Activated CD8-positive, alpha-beta memory T cell treated with anti-CD3 and anti-CD28 coated beads, Interleukin-2, amount 10 ng/mL, durations not matched to agents 7 days and 5 days (primary cell): ENCODE results near the gene SORCS2. TPM values are rescaled to one million over a fixed set of nuclear protein-coding genes. Genes with fewer than 3 reads are reported as not detected.

Experiments used
- ATAC-seq: fragments of 150-1000 bp; cut with Tn5 transposase; one replicate; pipeline ENCODE4 v1.10.0; 2021; ENCODE audit warnings: moderate library complexity
- CTCF ChIA-PET: fragments of 350-600 bp; sonication (Branson Sonifier 250); formaldehyde crosslinking; loops from one replicate; lab custom pipeline; 2021; ENCODE audit warnings: antibody characterized with exemption; lab: Charles Lee
- DNase-seq: peaks from one replicate; pipeline ENCODE4 v3.0.0-alpha.2; 2020
- H3K27ac Mint-ChIP-seq: one replicate; pipeline ENCODE4 v1.8.0; 2021; ENCODE audit warnings: mild to moderate bottlenecking, mixed read lengths
- H3K27me3 Mint-ChIP-seq: one replicate; pipeline ENCODE4 v1.8.0; 2021; ENCODE audit warnings: mixed read lengths
- H3K36me3 Mint-ChIP-seq: one replicate; pipeline ENCODE4 v1.8.0; 2021; ENCODE audit warnings: mild to moderate bottlenecking, mixed read lengths
- H3K4me1 Mint-ChIP-seq: one replicate; pipeline ENCODE4 v1.8.0; 2021; ENCODE audit warnings: mixed read lengths
- H3K4me3 Mint-ChIP-seq: one replicate; pipeline ENCODE4 v1.8.0; 2021; ENCODE audit warnings: mild to moderate bottlenecking, moderate library complexity, mixed read lengths
- H3K9me3 Mint-ChIP-seq: one replicate; pipeline ENCODE4 v1.8.0; 2022; ENCODE audit warnings: low read depth, mixed read lengths
- total RNA-seq, 2 experiments: library from RNA; stranded (reverse); gene quantifications; one replicate each; pipeline ENCODE4 v1.2.3, GENCODE V29; 2021

SORCS2 gene
- total RNA-seq, 2 experiments from 2014 or later, result 0.05 to 0.06 TPM

DNA sequence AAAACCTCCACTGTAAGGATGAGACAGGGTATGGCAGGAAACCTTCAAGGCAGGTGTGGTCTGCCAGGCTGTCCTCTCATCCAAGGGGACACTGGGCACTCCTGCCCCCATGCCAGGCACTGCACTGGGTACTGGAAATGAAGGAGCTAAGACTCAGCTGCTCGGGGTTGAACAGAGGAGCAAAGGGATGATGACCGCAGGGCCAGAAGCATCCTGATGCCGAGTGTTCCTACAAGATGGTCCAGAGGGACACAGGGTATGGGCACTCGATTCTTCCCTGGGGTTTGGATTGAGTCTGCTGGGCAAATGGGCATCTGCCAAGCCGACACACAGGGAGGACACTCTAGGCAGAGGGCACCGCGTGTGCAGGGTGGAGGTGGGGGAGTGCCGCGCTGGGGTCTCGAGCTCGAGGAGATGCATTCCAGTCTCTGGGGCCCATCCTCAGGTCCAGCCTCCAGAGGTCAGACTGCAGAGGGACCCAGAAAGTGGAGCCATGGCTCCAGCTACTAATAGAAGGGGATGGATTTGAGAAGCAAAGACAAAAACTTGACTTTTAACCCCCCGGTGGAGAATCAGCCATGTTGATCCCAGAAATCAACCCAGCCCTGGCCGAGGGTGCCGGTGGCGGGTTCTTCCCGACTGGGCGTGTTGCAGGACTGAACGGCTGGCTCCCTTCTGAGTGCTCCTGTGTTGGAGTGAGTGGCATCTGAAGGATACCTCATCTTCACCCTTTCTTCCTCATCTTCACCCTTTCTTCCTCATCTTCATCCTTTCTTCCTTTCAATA, 500.3 kb downstream of the SORCS2 start:
- Mint-ChIP-seq H3K9me3 (no peaks in the 10 kb centered on the region), H3K27me3 (no peaks in the 10 kb centered on the region), H3K36me3 (no peaks in the 10 kb centered on the region), H3K27ac (no peak overlapping the region), H3K4me1 (no peaks in the 10 kb centered on the region), H3K4me3 (no peak overlapping the region)
- CTCF ChIA-PET, result no interaction called here
- ATAC-seq, result no peak
- no peak for DNase-seq

DNA sequence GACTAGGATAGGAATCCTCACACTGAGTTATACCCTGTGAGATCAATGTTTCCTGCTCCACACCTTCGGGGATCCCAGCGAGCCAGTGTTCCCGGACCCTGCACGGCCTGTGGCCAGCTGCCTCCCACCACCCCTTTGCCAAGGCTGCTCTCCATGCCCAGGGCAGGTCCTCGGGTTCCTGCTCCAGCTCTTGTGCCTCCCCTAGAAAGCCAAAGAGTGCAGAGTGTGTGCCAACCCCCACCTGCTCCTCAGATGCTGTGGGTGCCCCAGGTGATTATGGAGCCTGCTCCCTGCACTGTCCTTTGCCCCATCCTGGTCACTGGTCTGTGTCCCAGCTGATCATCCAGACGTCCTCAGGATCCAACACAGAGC, 500.9 kb downstream of the SORCS2 start:
- no peaks in the 10 kb centered on the region for H3K9me3 Mint-ChIP-seq
- no peak overlapping the region for H3K27ac Mint-ChIP-seq
- no peaks in the 10 kb centered on the region for H3K27me3 Mint-ChIP-seq
- CTCF ChIA-PET, result no interaction called here
- H3K4me3 Mint-ChIP-seq, result no peak overlapping the region
- no peak for DNase-seq
- H3K36me3 Mint-ChIP-seq, result no peaks in the 10 kb centered on the region
- H3K4me1 Mint-ChIP-seq, result no peaks in the 10 kb centered on the region
- ATAC-seq, result no peak

DNA sequence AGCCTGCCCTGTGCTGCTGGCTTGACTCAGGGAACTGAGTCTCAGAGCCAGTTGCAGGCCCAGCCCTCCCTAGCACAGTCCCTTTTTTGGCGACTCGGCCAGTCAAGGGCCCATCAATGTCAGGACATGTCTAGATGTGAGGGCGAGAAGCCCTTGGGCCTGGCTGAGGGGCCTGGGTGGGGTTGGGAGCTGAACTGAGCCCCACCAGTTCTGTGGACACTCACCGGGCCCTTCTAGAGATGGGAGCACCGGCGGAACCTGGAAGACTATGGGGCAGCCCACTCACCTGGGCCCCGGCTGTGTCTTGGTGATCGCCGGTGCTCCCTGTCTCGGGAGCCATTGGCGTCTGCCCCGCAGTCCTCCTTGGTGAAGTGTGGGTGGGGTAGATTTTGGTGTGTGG, 501.4 kb downstream of the SORCS2 start:
- CTCF ChIA-PET, result no interaction called here
- ATAC-seq (no peak), DNase-seq (no peak)
- Mint-ChIP-seq H3K27me3 (peaks cover 4% of the 10 kb centered on the region), H3K4me1 (no peaks in the 10 kb centered on the region), H3K9me3 (no peaks in the 10 kb centered on the region), H3K27ac (no peak overlapping the region), H3K36me3 (no peaks in the 10 kb centered on the region), H3K4me3 (no peak overlapping the region)

DNA sequence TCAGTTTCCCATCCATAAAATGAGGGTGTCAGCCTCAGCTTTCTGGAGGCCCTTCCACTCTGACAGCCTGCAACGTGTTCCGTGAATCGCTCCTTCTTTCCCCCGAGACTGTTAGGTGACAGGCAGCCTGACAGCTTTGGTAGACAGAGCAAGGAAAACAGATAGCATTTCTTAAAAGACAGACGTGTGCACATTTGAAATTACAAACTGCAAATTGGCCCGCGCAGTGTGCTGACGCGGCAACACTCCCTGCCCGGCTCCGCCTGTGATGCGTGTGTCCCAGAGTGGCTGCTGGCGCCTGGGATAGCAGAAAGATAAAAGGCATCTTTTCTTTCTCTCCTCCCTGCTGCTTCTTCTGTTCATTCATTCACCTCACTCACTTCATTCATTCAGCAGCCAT, 502.0 kb downstream of the SORCS2 start:
- ATAC-seq, result no peak
- no peak overlapping the region for H3K27ac Mint-ChIP-seq
- H3K27me3 Mint-ChIP-seq, result peaks cover 7% of the 10 kb centered on the region
- no peaks in the 10 kb centered on the region for H3K4me1 Mint-ChIP-seq
- no peak overlapping the region for H3K4me3 Mint-ChIP-seq
- no peaks in the 10 kb centered on the region for H3K36me3 Mint-ChIP-seq
- CTCF ChIA-PET, result no interaction called here
- no peaks in the 10 kb centered on the region for H3K9me3 Mint-ChIP-seq
- DNase-seq, result no peak

DNA sequence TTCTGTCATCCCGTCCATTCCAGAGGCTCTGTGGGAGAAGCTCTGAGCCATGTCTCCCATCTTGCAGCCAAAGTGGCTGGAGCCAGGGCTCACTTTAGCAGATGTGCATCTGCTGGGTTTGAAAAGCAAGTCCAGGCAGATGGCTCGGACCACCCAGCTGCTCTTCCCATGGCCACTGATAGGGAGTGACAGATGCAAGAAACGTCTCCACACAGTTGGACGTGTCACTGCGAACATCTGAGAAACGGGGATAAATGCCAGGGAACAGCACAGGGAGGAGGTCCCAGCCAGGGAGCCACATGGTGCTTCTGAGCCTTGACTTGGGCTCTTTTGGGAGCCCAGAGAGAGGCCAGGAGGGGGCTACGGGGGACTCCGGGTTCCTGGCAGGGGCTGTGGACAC, 505.0 kb downstream of the SORCS2 start:
- peaks cover 15% of the 10 kb centered on the region for H3K27me3 Mint-ChIP-seq
- no peaks in the 10 kb centered on the region for H3K36me3 Mint-ChIP-seq
- no peaks in the 10 kb centered on the region for H3K4me1 Mint-ChIP-seq
- ATAC-seq (no peak), DNase-seq (no peak)
- H3K4me3 Mint-ChIP-seq, result no peak overlapping the region
- CTCF ChIA-PET, result no interaction called here
- no peaks in the 10 kb centered on the region for H3K9me3 Mint-ChIP-seq
- H3K27ac Mint-ChIP-seq, result no peak overlapping the region

DNA sequence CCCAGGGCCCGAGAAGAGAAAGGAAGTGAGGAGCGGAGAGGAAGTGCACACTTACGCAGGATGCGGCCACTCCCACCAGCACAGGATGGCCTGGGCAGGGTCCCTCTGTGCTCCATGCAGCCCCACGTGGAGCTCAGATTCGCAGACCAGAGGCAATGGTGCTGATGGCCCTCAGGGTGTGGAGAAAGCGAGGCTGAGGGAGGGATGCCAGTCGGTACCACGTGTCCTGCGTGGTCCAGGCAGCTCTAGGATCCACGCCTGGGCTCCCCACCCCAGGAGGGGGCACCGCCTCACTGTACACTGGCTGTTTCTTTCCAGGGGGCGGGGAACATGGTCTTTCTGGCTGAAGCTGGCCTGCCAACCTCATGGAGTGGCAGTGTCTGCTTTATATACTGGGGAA, 505.5 kb downstream of the SORCS2 start:
- CTCF ChIA-PET, result no interaction called here
- DNase-seq (no peak), ATAC-seq (no peak)
- Mint-ChIP-seq H3K4me3 (no peak overlapping the region), H3K27ac (no peak overlapping the region), H3K36me3 (no peaks in the 10 kb centered on the region), H3K9me3 (no peaks in the 10 kb centered on the region), H3K4me1 (no peaks in the 10 kb centered on the region), H3K27me3 (peaks cover 15% of the 10 kb centered on the region)

DNA sequence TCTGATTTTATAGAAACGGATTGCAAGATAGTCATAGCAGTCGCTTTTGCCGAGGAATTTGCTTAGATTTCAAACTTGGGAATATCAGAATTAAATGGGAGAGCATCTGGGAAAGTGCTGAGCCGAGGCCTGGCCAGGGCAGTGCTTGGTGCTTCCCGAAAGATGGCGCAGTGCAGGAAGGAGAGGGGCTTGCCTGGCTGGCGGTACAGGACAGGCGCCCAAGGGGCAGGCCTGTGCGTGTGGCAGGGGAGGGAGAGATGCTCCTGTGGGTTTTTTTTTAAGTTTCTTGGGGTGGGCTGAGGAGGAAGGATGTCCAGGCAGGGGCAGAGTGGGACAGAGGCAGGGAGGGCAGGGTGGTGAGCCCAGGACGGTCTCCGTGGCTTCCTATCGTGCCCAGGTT, 506.2 kb downstream of the SORCS2 start:
- Mint-ChIP-seq H3K4me3 (no peak overlapping the region), H3K9me3 (no peaks in the 10 kb centered on the region), H3K27me3 (peaks cover 15% of the 10 kb centered on the region), H3K4me1 (no peaks in the 10 kb centered on the region), H3K36me3 (no peaks in the 10 kb centered on the region), H3K27ac (no peak overlapping the region)
- no peak for DNase-seq
- CTCF ChIA-PET, result no interaction called here
- ATAC-seq, result no peak

DNA sequence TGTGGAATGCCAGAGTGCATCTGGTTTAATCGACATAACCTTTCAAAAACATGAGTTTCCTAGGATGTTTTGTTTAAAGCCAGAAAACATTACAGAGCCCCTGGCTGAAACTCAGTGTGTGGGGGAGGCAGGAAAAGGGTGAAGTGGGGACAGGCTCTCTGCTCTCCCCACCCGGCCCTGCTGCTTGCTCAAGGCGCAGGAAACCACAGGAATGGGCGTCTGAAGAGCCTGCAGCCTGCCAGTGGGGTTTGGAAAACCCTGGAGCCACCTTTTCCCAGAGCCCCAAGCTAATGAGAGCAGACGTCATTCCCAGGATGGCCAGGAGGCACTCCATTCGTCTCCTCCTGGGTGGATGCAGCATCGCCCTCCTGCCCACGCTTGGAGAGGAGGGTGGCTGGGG, 506.7 kb downstream of the SORCS2 start:
- Mint-ChIP-seq H3K36me3 (no peaks in the 10 kb centered on the region), H3K27ac (no peak overlapping the region), H3K4me1 (no peaks in the 10 kb centered on the region), H3K9me3 (no peaks in the 10 kb centered on the region), H3K27me3 (peaks cover 15% of the 10 kb centered on the region), H3K4me3 (no peak overlapping the region)
- DNase-seq (no peak), ATAC-seq (no peak)
- CTCF ChIA-PET, result no interaction called here

DNA sequence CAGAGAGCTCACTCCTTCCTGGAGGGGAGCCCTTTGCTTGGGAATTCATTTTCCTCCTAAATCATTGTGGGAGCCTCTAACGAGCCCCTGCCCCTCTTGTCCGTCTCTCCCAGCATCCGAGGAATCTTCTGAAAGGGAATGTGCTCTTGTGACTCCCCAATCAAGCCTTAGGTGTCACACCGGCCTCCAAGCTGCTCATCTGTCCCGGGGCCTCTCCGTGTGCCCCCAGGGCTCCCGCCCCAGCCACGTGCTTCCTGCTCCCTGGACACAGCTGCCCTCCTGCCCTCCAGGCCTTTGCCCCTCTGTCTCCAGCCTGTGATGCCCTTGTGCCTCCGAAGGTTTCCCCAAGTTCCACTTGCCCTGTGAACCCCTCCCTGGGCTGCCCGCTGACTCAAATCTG, 507.5 kb downstream of the SORCS2 start:
- peaks cover 15% of the 10 kb centered on the region for H3K27me3 Mint-ChIP-seq
- H3K4me1 Mint-ChIP-seq, result no peaks in the 10 kb centered on the region
- CTCF ChIA-PET, result no interaction called here
- no peaks in the 10 kb centered on the region for H3K36me3 Mint-ChIP-seq
- DNase-seq (no peak), ATAC-seq (no peak)
- H3K27ac Mint-ChIP-seq, result no peak overlapping the region
- H3K4me3 Mint-ChIP-seq, result no peak overlapping the region
- H3K9me3 Mint-ChIP-seq, result no peaks in the 10 kb centered on the region

DNA sequence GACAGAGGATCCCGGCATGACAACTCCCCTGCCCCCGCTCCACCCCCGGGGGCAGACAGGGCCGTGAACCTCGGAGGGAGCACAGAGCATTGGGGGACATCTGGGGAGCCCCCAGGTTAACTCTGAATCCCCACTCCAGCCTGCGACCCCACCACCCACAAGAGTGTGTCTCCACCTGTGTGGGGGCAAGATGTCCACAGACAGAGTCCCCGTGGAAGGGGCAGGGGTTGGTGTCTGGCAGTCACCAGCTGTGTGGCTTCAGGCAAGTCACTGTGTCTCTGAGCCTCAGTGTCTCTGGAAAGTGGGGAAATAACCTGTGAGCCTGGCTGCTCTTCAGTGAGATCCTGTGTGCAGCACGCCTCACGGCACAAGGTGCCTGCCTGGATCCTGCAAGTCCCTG, 508.3 kb downstream of the SORCS2 start:
- H3K9me3 Mint-ChIP-seq, result no peaks in the 10 kb centered on the region
- ATAC-seq (no peak), DNase-seq (no peak)
- H3K27me3 Mint-ChIP-seq, result peaks cover 15% of the 10 kb centered on the region
- no peak overlapping the region for H3K27ac Mint-ChIP-seq
- H3K4me3 Mint-ChIP-seq, result no peak overlapping the region
- H3K4me1 Mint-ChIP-seq, result no peaks in the 10 kb centered on the region
- CTCF ChIA-PET, result no interaction called here
- H3K36me3 Mint-ChIP-seq, result no peaks in the 10 kb centered on the region

DNA sequence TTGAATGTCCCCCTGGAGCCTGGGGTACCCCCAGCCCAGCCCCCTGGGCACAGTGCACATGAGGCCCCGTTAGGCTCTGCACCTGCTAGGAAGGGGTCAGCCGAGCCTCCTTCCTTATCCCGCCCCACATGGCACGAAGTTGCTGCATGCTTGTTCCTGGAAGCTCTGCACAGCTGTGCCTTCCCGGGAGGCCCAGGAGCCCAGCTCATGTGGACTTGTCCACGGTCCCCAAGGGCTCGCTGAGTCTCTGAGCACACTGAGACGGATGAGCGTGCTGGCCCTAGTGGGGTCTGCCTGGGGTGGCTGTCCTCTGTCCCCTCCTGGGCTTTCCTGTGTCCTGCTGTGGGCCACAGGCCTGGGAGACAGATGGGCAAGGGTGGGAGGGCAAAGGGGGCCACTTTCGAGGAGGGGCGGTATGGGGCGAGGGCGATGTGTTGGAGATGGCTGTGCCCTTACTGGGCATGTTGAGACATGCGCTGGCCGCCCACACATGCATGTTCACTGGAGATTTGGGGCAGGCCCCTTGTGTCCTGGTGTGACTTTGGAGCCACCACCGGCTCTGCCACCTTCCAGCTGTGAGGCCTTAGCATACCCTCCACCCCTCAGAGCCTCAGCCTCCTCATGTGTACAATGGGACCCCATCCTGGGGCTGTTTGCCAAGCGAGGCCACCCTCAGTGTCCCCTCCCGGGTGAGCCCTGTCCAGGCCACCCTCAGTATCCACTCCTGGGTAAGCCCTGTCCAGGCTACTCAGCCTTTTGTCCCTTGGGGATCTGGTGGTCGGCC, 509.7 kb downstream of the SORCS2 start:
- Mint-ChIP-seq H3K27ac (no peak overlapping the region), H3K27me3 (peaks cover 15% of the 10 kb centered on the region), H3K9me3 (no peaks in the 10 kb centered on the region), H3K4me3 (no peak overlapping the region), H3K4me1 (no peaks in the 10 kb centered on the region), H3K36me3 (no peaks in the 10 kb centered on the region)
- CTCF ChIA-PET, result no interaction called here
- no peak for ATAC-seq
- no peak for DNase-seq

DNA sequence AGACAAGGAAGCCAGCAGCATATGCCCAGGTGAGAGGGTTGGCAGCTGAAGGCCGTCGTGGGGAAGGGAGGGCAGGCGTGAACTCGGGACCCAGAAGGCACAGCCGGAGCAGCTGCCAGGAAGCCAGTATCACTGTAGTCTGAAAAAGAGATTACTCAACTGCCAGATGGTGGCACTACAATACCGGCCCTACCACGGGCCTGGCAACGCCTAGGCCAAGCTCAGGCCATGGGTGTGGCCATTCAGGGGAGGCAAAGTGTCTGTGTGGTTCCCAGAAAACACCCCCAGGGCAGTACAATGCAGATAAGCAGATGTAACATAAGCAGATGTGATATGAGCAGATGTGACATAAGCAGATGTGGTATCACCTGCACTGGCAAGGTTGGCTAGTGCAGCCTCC, 511.4 kb downstream of the SORCS2 start:
- Mint-ChIP-seq H3K4me1 (no peaks in the 10 kb centered on the region), H3K27me3 (peaks cover 11% of the 10 kb centered on the region), H3K9me3 (no peaks in the 10 kb centered on the region), H3K27ac (no peak overlapping the region), H3K36me3 (no peaks in the 10 kb centered on the region), H3K4me3 (no peak overlapping the region)
- ATAC-seq (no peak), DNase-seq (no peak)
- CTCF ChIA-PET, result no interaction called here

DNA sequence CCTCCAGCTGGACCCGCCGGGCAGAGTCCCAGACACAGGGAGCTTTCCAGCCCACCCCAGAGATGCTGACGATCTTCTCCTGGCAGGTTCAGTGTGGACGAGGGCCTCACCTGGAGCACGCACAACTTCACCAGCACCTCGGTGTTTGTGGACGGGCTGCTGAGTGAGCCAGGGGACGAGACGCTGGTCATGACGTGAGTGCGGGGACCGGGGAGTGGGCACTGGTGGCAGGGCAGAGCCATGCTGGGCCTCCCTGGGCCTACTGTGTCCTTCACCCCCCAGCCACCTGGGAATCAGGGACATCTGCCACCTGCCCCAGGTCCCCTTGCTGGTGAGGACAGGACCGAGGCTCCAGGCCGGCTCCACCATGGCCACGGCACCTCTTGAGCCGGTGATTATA, 511.8 kb downstream of the SORCS2 start:
- no peak for ATAC-seq
- no peak overlapping the region for H3K4me3 Mint-ChIP-seq

DNA sequence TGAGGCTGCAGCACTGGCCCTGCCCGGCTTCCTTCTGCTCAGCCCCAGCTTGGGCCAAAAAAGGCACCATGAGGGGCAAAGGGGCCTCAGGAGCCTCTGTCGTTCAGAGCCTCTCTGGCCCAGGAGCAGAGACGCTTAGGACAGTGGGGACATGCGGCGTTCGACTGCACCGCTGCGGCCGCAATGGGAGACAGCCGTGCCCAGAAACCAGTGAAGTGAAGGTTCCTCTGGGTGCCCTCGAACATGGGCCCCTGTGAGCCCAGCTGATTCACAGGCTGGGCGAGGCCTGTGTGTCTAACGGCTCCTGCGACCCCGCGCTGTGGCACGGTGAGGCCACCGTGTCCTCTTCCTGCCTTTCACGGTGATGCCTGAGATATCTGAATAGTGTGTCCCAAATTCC, 512.3 kb downstream of the SORCS2 start:
- ATAC-seq (no peak), DNase-seq (no peak)
- Mint-ChIP-seq H3K27me3 (peaks cover 7% of the 10 kb centered on the region), H3K4me1 (no peaks in the 10 kb centered on the region), H3K36me3 (no peaks in the 10 kb centered on the region), H3K4me3 (no peak overlapping the region), H3K9me3 (no peaks in the 10 kb centered on the region), H3K27ac (no peak overlapping the region)
- CTCF ChIA-PET, result no interaction called here

More for the DNA sequence above, 511.8 kb downstream of the SORCS2 start:
- no peaks in the 10 kb centered on the region for H3K9me3 Mint-ChIP-seq
- no peaks in the 10 kb centered on the region for H3K4me1 Mint-ChIP-seq
- no peaks in the 10 kb centered on the region for H3K36me3 Mint-ChIP-seq
- no peak overlapping the region for H3K27ac Mint-ChIP-seq
- H3K27me3 Mint-ChIP-seq, result peaks cover 8% of the 10 kb centered on the region
- CTCF ChIA-PET, result no interaction called here
- no peak for DNase-seq
